Natural killer cell (primary cell): ENCODE measurements around the gene CCRL2. TPM values are rescaled to one million over a fixed set of nuclear protein-coding genes. Genes with fewer than 3 reads are reported as not detected.
"Not testable (repeated sequence)": the region's sequence is repeated elsewhere in the genome, so short reads cannot be mapped to it uniquely, and the experiment has no call there.

Experiments
- ATAC-seq, 3 donors: fragments of 150-1000 bp in 2 of 3; fragments of 200-7000 bp in 1 of 3; cut with Tn5 transposase; 1 replicate in 1 of 3; 2 replicates in 2 of 3; pipeline ENCODE4 v1.10.0; 2021; ENCODE audit warnings: mild to moderate bottlenecking in 2 of 3, moderate library complexity in 2 of 3
- DNase-seq, 2 donors: peaks; one replicate each; pipeline versions ENCODE4 v3.0.0 to v3.0.0-alpha.2; 2013 to 2021; ENCODE audit warnings: mixed read lengths in 1 of 2
- H3K27ac ChIP-seq: one replicate; pipeline ENCODE4 v1.5.1; 2013; ENCODE audit warnings: mild to moderate bottlenecking, low read length
- H3K27me3 ChIP-seq: one replicate; pipeline ENCODE4 v1.6.1; 2013; ENCODE audit warnings: low read length; ENCODE audit not compliant: control insufficient read depth, insufficient read depth
- H3K36me3 ChIP-seq: one replicate; pipeline ENCODE4 v1.6.1; 2013; ENCODE audit warnings: low read length; ENCODE audit not compliant: control insufficient read depth, insufficient read depth
- H3K4me1 ChIP-seq: one replicate; pipeline ENCODE4 v1.6.1; 2013; ENCODE audit warnings: low read length; ENCODE audit not compliant: control insufficient read depth, insufficient read depth
- H3K4me3 ChIP-seq: one replicate; pipeline ENCODE4 v1.5.1; 2013; ENCODE audit warnings: low read length
- H3K9me3 ChIP-seq: one replicate; pipeline ENCODE4 v1.6.1; 2013; ENCODE audit warnings: low read length; ENCODE audit not compliant: control insufficient read depth, insufficient read depth
- H3K27ac Mint-ChIP-seq, 2 donors: one replicate each; pipeline ENCODE4 v1.8.0; 2022; ENCODE audit warnings: mild to moderate bottlenecking in 2 of 2, mixed read lengths in 2 of 2, moderate library complexity in 1 of 2
- H3K27me3 Mint-ChIP-seq, 2 donors: one replicate each; pipeline ENCODE4 v1.8.0; 2022; ENCODE audit warnings: low read depth in 2 of 2, mixed read lengths in 2 of 2
- H3K36me3 Mint-ChIP-seq: one replicate; pipeline ENCODE4 v1.8.0; 2022; ENCODE audit warnings: mixed read lengths
- H3K4me1 Mint-ChIP-seq, 2 donors: one replicate each; pipeline ENCODE4 v1.8.0; 2022; ENCODE audit warnings: mixed read lengths in 2 of 2
- H3K4me3 Mint-ChIP-seq: one replicate; pipeline ENCODE4 v1.8.0; 2022; ENCODE audit warnings: mild to moderate bottlenecking, moderate library complexity, mixed read lengths
- H3K9me3 Mint-ChIP-seq, 2 donors: one replicate each; pipeline ENCODE4 v1.8.0; 2022; ENCODE audit warnings: mixed read lengths in 2 of 2
- WGBS: methylation state at CpG from one replicate; pipeline ENCODE4 v1.1.7; 2013; ENCODE audit warnings: missing lambda C conversion rate; ENCODE audit not compliant: insufficient coverage; 5-methylcytosine and 5-hydroxymethylcytosine counted together
- intact Hi-C: fragments of 100-400 bp; cut with micrococcal nuclease; formaldehyde crosslinking; loops from one replicate; pipeline ENCODE4 v1.14.2; 2022
- total RNA-seq, 4 donors: library from RNA; stranded (reverse); fragments of 120-200 nt in 1 of 4; gene quantifications; one replicate each; pipeline versions ENCODE4 v1.2.3 to v1.2.4, GENCODE V29; 2013 to 2022
- TF ChIP-seq, protein P1 (sequence below): fragments of 200-600 bp; IDR thresholded peaks from one replicate; pipeline ENCODE4 v1.8.0; 2022; ENCODE audit warnings: antibody characterized with exemption

CCRL2 gene
- total RNA-seq, 3 donors from 2014 or later (not counting 1 experiment from before 2014, with no cell fraction given): 3.0 to 4.6 (median 3.8) TPM

DNA sequence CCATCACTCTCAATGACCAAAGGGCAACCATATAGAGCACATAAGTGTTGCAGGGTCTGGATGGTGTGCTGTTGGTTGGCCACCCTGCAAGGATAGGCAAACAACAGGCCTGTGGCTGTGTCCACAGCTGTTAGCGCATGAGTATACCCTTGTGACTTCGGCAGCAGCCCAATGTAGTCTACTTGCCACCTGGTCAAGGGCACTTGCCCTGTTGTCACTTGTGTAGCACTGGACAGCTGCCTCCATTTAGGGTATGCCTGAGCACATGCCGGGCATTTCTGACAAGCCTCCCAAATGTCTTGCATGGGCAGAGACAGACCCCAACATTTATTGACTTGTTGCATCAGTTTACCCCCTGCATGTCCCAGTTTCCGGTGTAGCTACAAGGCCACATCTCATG, 12.8 kb downstream of the CCRL2 start:
- intact Hi-C loops: no loop called here
- H3K4me3 Mint-ChIP-seq: no peak overlapping the region
- Histone ChIP-seq H3K27ac (no peak overlapping the region), H3K27me3 (no peaks in the 10 kb centered on the region), H3K4me3 (no peak overlapping the region), H3K4me1 (no peaks in the 10 kb centered on the region), H3K36me3 (no peaks in the 10 kb centered on the region), H3K9me3 (no peaks in the 10 kb centered on the region)
- TF ChIP-seq, protein P1, sequence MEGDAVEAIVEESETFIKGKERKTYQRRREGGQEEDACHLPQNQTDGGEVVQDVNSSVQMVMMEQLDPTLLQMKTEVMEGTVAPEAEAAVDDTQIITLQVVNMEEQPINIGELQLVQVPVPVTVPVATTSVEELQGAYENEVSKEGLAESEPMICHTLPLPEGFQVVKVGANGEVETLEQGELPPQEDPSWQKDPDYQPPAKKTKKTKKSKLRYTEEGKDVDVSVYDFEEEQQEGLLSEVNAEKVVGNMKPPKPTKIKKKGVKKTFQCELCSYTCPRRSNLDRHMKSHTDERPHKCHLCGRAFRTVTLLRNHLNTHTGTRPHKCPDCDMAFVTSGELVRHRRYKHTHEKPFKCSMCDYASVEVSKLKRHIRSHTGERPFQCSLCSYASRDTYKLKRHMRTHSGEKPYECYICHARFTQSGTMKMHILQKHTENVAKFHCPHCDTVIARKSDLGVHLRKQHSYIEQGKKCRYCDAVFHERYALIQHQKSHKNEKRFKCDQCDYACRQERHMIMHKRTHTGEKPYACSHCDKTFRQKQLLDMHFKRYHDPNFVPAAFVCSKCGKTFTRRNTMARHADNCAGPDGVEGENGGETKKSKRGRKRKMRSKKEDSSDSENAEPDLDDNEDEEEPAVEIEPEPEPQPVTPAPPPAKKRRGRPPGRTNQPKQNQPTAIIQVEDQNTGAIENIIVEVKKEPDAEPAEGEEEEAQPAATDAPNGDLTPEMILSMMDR: no peak
- no peaks in the 10 kb centered on the region for H3K9me3 Mint-ChIP-seq
- no peak overlapping the region for H3K27ac Mint-ChIP-seq
- no peaks in the 10 kb centered on the region for H3K36me3 Mint-ChIP-seq
- WGBS: 98% methylated on average over 4 of the region's 4 CpGs
- ATAC-seq (no peak), DNase-seq (no peak)
- H3K27me3 Mint-ChIP-seq: peaks cover 0 to 3% of the 10 kb centered on the region in 2 donors
- no peaks in the 10 kb centered on the region for H3K4me1 Mint-ChIP-seq

DNA sequence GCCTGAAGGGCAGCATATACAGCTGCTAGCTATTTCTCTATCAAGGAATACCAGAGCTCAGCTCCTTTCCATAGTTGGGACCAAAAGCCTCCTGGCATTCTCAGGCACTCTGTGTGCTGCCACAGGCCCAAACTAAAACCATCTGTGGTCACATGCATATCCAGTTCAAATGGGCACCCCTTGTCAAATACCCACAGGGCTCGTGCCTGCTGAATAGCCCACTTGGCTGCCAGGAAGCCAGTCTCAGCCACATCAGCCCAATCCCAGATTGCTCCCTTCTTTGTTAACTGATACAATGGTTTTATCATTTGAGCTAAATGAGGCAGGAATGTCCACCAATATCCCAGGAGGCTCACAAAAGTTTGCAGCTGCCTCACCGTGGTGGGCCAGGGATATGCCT, 13.9 kb downstream of the CCRL2 start:
- ATAC-seq: no peak
- intact Hi-C loops: no loop called here
- no peaks in the 10 kb centered on the region for H3K9me3 Mint-ChIP-seq
- H3K27ac Mint-ChIP-seq: no peak overlapping the region
- WGBS: 88% methylated on average over 2 of the region's 2 CpGs
- no peak overlapping the region for H3K4me3 Mint-ChIP-seq
- H3K4me1 Mint-ChIP-seq: no peaks in the 10 kb centered on the region
- DNase-seq: no peak
- no peaks in the 10 kb centered on the region for H3K27me3 Mint-ChIP-seq
- Histone ChIP-seq H3K9me3 (no peaks in the 10 kb centered on the region), H3K36me3 (no peaks in the 10 kb centered on the region), H3K4me3 (no peak overlapping the region), H3K27me3 (no peaks in the 10 kb centered on the region), H3K27ac (no peak overlapping the region), H3K4me1 (no peaks in the 10 kb centered on the region)
- TF ChIP-seq, protein P1: no peak
- H3K36me3 Mint-ChIP-seq: no peaks in the 10 kb centered on the region

- Histone ChIP-seq H3K27ac (no peak overlapping the region), H3K4me3 (no peak overlapping the region), H3K4me1 (no peaks in the 10 kb centered on the region), H3K9me3 (no peaks in the 10 kb centered on the region), H3K36me3 (no peaks in the 10 kb centered on the region), H3K27me3 (no peaks in the 10 kb centered on the region)
- H3K4me3 Mint-ChIP-seq: no peak overlapping the region
- DNase-seq (no peak), ATAC-seq (no peak)
- TF ChIP-seq, protein P1: no peak
- intact Hi-C loops: no loop called here
- no peak overlapping the region for H3K27ac Mint-ChIP-seq
- H3K9me3 Mint-ChIP-seq: no peaks in the 10 kb centered on the region
- WGBS: 93% methylated on average over 6 of the region's 6 CpGs
- H3K4me1 Mint-ChIP-seq: no peaks in the 10 kb centered on the region
- H3K27me3 Mint-ChIP-seq: no peaks in the 10 kb centered on the region
- H3K36me3 Mint-ChIP-seq: no peaks in the 10 kb centered on the region
Measured at GRCh38 chr3:46422617-46423016, 15.6 kb downstream of the CCRL2 start.

DNA sequence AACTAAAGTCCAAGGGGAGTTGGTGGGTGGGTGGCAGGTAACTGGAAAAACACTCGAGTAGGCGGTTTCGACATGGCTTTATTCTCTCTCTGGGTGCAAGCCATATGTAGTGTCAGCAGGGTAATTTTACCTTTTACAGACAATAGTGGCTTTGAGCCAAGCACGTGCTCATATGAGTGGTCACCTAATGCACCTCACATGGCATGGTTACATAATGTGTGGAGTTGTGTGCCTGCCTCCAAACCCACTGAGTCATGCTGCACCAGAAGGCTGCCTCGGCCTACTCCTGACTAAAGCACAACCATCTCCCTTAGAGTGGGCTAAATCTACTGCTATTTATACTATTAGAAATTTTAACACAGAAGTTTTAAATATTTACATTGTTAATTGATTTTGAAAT, 16.5 kb downstream of the CCRL2 start:
- no peaks in the 10 kb centered on the region for H3K27me3 ChIP-seq
- intact Hi-C loops: no loop called here
- TF ChIP-seq, protein P1: no peak
- no peak for DNase-seq
- Mint-ChIP-seq H3K9me3 (no peaks in the 10 kb centered on the region), H3K4me3 (no peak overlapping the region), H3K27me3 (no peaks in the 10 kb centered on the region), H3K4me1 (no peaks in the 10 kb centered on the region), H3K36me3 (no peaks in the 10 kb centered on the region), H3K27ac (no peak overlapping the region)
- ATAC-seq: no peak
- H3K27ac ChIP-seq: no peak overlapping the region
- H3K36me3 ChIP-seq: no peaks in the 10 kb centered on the region
- H3K4me1 ChIP-seq: no peaks in the 10 kb centered on the region
- no peaks in the 10 kb centered on the region for H3K9me3 ChIP-seq
- WGBS: 96% methylated on average over 4 of the region's 5 CpGs
- H3K4me3 ChIP-seq: no peak overlapping the region

- DNase-seq, H3K36me3 Mint-ChIP-seq, H3K27me3 ChIP-seq, H3K4me3 ChIP-seq, H3K27ac Mint-ChIP-seq, H3K9me3 Mint-ChIP-seq, H3K4me1 Mint-ChIP-seq, H3K27me3 Mint-ChIP-seq, H3K4me3 Mint-ChIP-seq, H3K36me3 ChIP-seq, intact Hi-C loops, H3K27ac ChIP-seq, H3K4me1 ChIP-seq, ATAC-seq, H3K9me3 ChIP-seq: not testable (repeated sequence)
- 35% methylated on average over 4 of the region's 4 CpGs for WGBS
Measured at GRCh38 chr3:46426476-46426875, 19.4 kb downstream of the CCRL2 start.

DNA sequence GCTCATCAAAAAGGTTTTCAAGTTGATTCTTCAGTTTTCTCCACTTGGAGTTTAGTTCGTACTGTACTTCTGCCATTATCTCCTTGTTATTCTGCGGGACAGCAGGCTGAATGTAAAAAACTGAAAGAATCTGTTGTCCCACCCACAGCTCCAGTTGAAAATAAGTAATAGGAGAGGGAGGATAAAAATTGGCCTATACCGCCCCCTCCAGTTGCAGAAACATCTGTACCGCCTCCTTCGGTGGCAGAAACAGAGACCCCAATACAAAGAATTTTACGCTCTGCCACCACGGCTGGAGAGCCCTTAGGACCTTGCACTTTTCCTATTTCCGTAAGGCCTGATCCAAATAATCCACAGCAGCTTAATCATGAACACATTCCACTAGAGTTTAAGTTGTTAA, 20.3 kb downstream of the CCRL2 start:
- H3K9me3 Mint-ChIP-seq, H3K4me1 Mint-ChIP-seq, H3K4me1 ChIP-seq, H3K9me3 ChIP-seq, DNase-seq, ATAC-seq, H3K4me3 ChIP-seq, H3K36me3 ChIP-seq, H3K27ac Mint-ChIP-seq, H3K27me3 ChIP-seq, H3K27ac ChIP-seq, H3K4me3 Mint-ChIP-seq, H3K36me3 Mint-ChIP-seq, intact Hi-C loops, H3K27me3 Mint-ChIP-seq: not testable (repeated sequence)
- WGBS: 88% methylated on average over 7 of the region's 8 CpGs
